Thymus (tissue), 14 donors: ENCODE results near the gene POLD2. TPM values are rescaled to one million over a fixed set of nuclear protein-coding genes. Genes with fewer than 3 reads are reported as not detected.
"Not testable (repeated sequence)": the region's sequence is repeated elsewhere in the genome, so short reads cannot be mapped to it uniquely, and the experiment has no call there.

Source experiments
- DNase-seq, 9 donors: peaks; one replicate each; pipeline ENCODE4 v3.0.0-alpha.2; 2013; ENCODE audit warnings: low spot score in 9 of 9, low read depth in 6 of 9, missing footprints in 1 of 9
- H3K27ac ChIP-seq, 2 donors: one replicate each; pipeline ENCODE4 v1.5.1; 2013; ENCODE audit warnings: control low read depth in 1 of 2, low read depth in 1 of 2, low read length in 1 of 2, mild to moderate bottlenecking in 1 of 2, moderate library complexity in 1 of 2
- H3K27me3 ChIP-seq, 2 donors: one replicate each; pipeline ENCODE4 v1.5.1; 2013; ENCODE audit warnings: low read length in 1 of 2; ENCODE audit not compliant: control insufficient read depth in 2 of 2, insufficient read depth in 1 of 2
- H3K36me3 ChIP-seq, 2 donors: one replicate each; pipeline ENCODE4 v1.5.1; 2013; ENCODE audit warnings: low read length in 1 of 2, mild to moderate bottlenecking in 1 of 2, moderate library complexity in 1 of 2; ENCODE audit not compliant: control insufficient read depth in 2 of 2, insufficient read depth in 2 of 2
- H3K4me1 ChIP-seq, 2 donors: one replicate each; pipeline ENCODE4 v1.5.1; 2013; ENCODE audit warnings: low read length in 2 of 2; ENCODE audit not compliant: control insufficient read depth in 2 of 2, insufficient read depth in 2 of 2
- H3K4me3 ChIP-seq, 2 donors: one replicate each; pipeline ENCODE4 v1.5.1; 2013; ENCODE audit warnings: low read length in 2 of 2, control low read depth in 1 of 2, mild to moderate bottlenecking in 1 of 2
- H3K9me3 ChIP-seq, 2 donors: one replicate each; pipeline ENCODE4 v1.5.1; 2013; ENCODE audit warnings: low read length in 1 of 2, mild to moderate bottlenecking in 1 of 2; ENCODE audit not compliant: control insufficient read depth in 2 of 2, insufficient read depth in 1 of 2
- WGBS: extraction: QIAGEN DNeasy Blood & Tissue Kit; methylation state at CpG from one replicate; pipeline ENCODE4 v1.1.7; 2013; 5-methylcytosine and 5-hydroxymethylcytosine counted together
- long read RNA-seq, 10 donors: transcript quantifications; one replicate each; lab custom pipeline, GENCODE V29; 2026
- polyA plus RNA-seq: library from polyadenylated mRNA; stranded (reverse); fragments of 200-250 nt; gene quantifications from one replicate; pipeline ENCODE4 v1.2.3, GENCODE V29; 2013
- total RNA-seq: library from RNA; stranded (reverse); fragments of 120-200 nt; gene quantifications from one replicate; pipeline ENCODE4 v1.2.4, GENCODE V29; 2013
- donor health status: healthy.

The POLD2 gene
- total RNA-seq (79.6 TPM), polyA plus RNA-seq (44.0 TPM)
- long read RNA-seq, donor 1, partial matches to known transcripts, result 0 of 1 reads
- long read RNA-seq, donor 1, other reads (novel, unspliced or antisense), result 0 of 1 reads
- long read RNA-seq, donor 2, result 0 reads
- long read RNA-seq, donor 3, transcript POLD2-216 (2 exons, 528 nt), result minor isoform, 9 of 62 reads
- long read RNA-seq, donor 3, transcript POLD2-218 (11 exons, 1,619 nt), result major isoform, 23 of 62 reads
- long read RNA-seq, donor 3, partial matches to known transcripts, result 25 of 62 reads
- long read RNA-seq, donor 3, other reads (novel, unspliced or antisense), result 0 of 62 reads
- long read RNA-seq, donor 4, transcript POLD2-218 (11 exons, 1,619 nt), result major isoform, 12 of 27 reads
- long read RNA-seq, donor 4, partial matches to known transcripts, result 10 of 27 reads
- long read RNA-seq, donor 4, other reads (novel, unspliced or antisense), result 0 of 27 reads
- long read RNA-seq, donor 5, transcript POLD2-218 (11 exons, 1,619 nt), result major isoform, 36 of 71 reads
- long read RNA-seq, donor 5, transcript POLD2-216 (2 exons, 528 nt), result minor isoform, 8 of 71 reads
- long read RNA-seq, donor 5, partial matches to known transcripts, result 21 of 71 reads
- long read RNA-seq, donor 5, other reads (novel, unspliced or antisense), result 0 of 71 reads
- long read RNA-seq, donor 6, transcript POLD2-218 (11 exons, 1,619 nt), result major isoform, 23 of 34 reads
- long read RNA-seq, donor 6, partial matches to known transcripts, result 9 of 34 reads
- long read RNA-seq, donor 6, other reads (novel, unspliced or antisense), result 0 of 34 reads
- long read RNA-seq, donor 7, transcript POLD2-218 (11 exons, 1,619 nt), result major isoform, 17 of 41 reads
- long read RNA-seq, donor 7, partial matches to known transcripts, result 19 of 41 reads
- long read RNA-seq, donor 7, other reads (novel, unspliced or antisense), result 0 of 41 reads
- long read RNA-seq, donor 8, transcript POLD2-218 (11 exons, 1,619 nt), result major isoform, 7 of 11 reads
- long read RNA-seq, donor 8, partial matches to known transcripts, result 0 of 11 reads
- long read RNA-seq, donor 8, other reads (novel, unspliced or antisense), result 0 of 11 reads
- long read RNA-seq, donor 9, transcript POLD2-218 (11 exons, 1,619 nt), result major isoform, 12 of 32 reads
- long read RNA-seq, donor 9, partial matches to known transcripts, result 16 of 32 reads
- long read RNA-seq, donor 9, other reads (novel, unspliced or antisense), result 0 of 32 reads
- long read RNA-seq, donor 10, transcript POLD2-218 (11 exons, 1,619 nt), result major isoform, 17 of 49 reads
- long read RNA-seq, donor 10, partial matches to known transcripts, result 27 of 49 reads
- long read RNA-seq, donor 10, other reads (novel, unspliced or antisense), result 0 of 49 reads

DNA sequence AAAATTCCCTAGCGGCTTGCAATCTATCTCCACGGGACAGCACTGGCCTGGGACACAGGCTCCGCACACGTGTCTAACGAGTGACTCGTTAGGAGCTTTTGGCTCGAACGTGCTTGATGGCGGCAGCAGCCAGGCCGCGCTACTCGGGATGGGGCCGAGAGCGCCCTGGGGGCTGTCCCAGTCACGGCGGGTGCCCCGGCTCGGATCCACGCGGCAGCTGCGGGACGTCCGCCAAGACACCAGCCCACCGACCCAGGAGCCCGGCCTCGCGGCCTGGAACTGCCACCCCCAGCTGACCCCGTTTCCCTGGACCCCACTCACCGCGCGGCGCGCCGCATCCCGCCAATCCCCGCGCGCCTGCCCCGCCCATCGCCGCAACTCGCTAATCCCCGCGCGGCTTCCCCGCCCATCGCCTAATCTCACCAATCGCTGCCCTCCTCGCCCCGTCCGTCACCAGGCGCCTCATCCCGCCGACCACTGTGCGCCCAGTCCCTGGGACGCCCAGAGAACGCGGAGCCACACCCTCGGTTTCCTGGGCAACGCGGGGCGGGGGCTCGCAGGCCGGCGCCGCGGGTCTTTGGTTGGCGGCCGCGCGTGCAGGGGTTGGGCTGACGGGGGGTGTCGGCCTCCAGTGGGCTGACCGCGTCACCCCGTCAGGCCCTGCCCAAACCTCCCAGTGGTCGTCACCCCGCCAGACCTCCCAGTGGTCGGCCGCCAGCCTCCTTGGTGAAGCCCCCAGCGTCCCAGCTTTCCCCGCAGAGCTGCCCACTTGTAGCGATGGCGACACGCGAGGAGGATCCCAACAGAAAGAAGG lies at the start of gene POLD2:
Gene POLD2 (minus strand): TSS at position 359 of the 814 bp plus-strand sequence. CDS start 1,495 bp downstream, outside the sequence.
- no peaks in the 10 kb centered on the region for H3K27me3 ChIP-seq
- WGBS, result under 1% methylated on average over 86 of the region's 86 CpGs
- peaks cover 8 to 26% of the 10 kb centered on the region in 2 donors for H3K4me1 ChIP-seq
- H3K36me3 ChIP-seq, result peaks cover 5 to 28% of the 10 kb centered on the region in 2 donors
- H3K9me3 ChIP-seq, result peaks cover 0 to 18% of the 10 kb centered on the region in 2 donors
- peak within 1 kb of the TSS; percentile 71 to 79 for H3K27ac ChIP-seq
- peak within 1 kb of the TSS; percentile 75 to 85 for H3K4me3 ChIP-seq
- peak; percentile 82 to 97 (median 94) for DNase-seq

DNA sequence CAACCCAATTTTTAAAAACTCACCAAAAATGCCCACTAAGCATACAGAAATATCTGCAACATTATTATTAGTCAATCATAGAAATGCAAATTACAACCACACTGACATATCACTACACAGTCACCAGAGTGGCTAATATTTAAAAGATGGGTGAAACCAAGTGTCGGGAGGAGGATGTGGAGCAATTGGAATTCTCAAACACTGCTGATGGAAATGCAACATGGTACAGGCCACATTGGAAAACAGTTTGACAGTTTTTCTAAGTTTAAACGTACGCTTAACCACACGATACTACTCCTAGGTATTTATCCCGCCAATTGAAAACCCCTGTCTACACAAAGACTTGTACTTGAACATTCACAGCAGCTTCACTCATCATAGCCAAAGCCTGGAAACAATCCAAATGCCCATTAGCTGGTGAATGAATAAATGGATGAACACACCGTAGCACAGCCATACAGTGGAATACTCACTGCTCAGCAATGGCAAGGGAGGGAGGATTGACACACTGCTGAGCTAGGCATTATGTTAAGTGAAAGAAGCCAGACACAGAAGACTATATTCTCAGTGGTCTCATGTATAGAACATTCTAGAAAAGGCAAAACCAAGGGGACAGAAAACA lies 49.6 kb upstream of the POLD2 start:
- no peak overlapping the region for H3K27ac ChIP-seq
- no peaks in the 10 kb centered on the region for H3K36me3 ChIP-seq
- no peak for DNase-seq
- no peak overlapping the region for H3K4me3 ChIP-seq
- H3K9me3 ChIP-seq, result no peaks in the 10 kb centered on the region
- 95% methylated on average over 6 of the region's 6 CpGs for WGBS
- peaks cover 0 to 13% of the 10 kb centered on the region in 2 donors for H3K27me3 ChIP-seq
- no peaks in the 10 kb centered on the region for H3K4me1 ChIP-seq

DNA sequence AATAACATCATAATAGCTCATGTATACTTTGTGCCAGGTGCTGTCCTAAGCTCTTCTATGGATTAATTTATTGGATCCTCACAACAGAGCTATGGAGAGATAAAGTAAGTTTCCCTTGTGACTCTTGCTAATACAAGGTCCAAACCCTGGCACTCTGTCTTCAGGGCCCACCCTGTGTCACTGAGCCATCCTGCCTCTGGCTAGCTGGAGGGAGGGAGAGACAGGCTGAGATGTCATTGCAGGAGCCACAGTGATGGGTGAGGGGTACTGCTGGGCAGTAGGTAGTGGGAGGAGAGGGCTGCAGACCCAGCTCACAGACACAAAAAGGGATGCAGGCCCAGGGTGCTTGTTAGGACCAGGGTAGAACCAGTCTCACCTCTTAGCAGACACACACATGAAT lies 49.0 kb upstream of the POLD2 start:
- no peak overlapping the region for H3K4me3 ChIP-seq
- no peaks in the 10 kb centered on the region for H3K36me3 ChIP-seq
- DNase-seq, result no peak
- no peaks in the 10 kb centered on the region for H3K4me1 ChIP-seq
- H3K27me3 ChIP-seq, result peaks cover 0 to 13% of the 10 kb centered on the region in 2 donors
- no peaks in the 10 kb centered on the region for H3K9me3 ChIP-seq
- H3K27ac ChIP-seq, result no peak overlapping the region

GRCh38 chr7:44171901-44172300 lies 48.6 kb upstream of the POLD2 start:
- DNase-seq, H3K4me1 ChIP-seq, H3K4me3 ChIP-seq, H3K9me3 ChIP-seq, H3K27ac ChIP-seq, H3K36me3 ChIP-seq: not testable (repeated sequence)
- WGBS, result 97% methylated on average over 9 of the region's 9 CpGs
- H3K27me3 ChIP-seq, result peaks cover 0 to 13% of the 10 kb centered on the region in 2 donors

DNA sequence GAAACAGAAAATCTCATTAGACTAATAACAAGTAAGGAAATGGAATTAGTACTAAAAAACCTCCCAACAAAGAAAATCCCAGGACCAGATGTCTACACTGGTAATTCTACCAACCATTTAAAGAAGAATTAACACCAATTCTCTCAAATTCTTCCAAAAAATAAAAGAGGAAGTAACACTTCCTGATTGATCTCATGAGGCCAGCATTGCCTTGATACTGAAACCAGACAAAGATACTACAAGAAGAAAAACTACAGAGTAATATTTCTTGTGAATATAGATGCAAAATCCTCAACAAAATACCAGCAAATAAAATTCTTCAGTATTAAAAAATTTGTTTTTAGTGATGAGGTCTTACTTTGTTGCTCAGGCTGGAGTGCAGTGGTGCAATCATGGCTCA lies 44.6 kb upstream of the POLD2 start:
- no peaks in the 10 kb centered on the region for H3K4me1 ChIP-seq
- peaks cover 0 to 2% of the 10 kb centered on the region in 2 donors for H3K27me3 ChIP-seq
- DNase-seq, result no peak
- H3K36me3 ChIP-seq, result no peaks in the 10 kb centered on the region
- H3K27ac ChIP-seq, result no peak overlapping the region
- no peaks in the 10 kb centered on the region for H3K9me3 ChIP-seq
- no peak overlapping the region for H3K4me3 ChIP-seq

DNA sequence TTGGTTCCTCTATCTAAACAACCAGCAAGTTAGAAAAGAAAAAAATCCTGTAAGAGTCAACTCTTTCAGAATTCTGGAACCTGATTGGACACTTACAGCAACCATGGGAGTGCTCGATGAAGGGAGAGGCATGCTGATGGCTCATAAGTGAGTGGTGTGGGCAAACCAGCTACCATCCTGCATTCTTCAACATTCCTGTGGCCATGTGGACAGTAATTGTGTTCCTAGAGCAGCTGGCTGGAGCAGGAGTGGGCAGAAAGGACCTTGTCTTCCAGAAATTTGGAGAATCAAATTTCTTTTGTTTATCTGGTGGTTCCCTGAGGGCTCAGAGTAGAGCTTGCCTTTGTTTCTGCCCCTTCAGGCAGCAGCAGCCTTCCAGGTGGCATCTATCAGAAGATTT lies 40.2 kb upstream of the POLD2 start:
- Histone ChIP-seq H3K4me1 (no peaks in the 10 kb centered on the region), H3K36me3 (no peaks in the 10 kb centered on the region), H3K27me3 (no peaks in the 10 kb centered on the region), H3K27ac (no peak overlapping the region), H3K4me3 (no peak overlapping the region), H3K9me3 (no peaks in the 10 kb centered on the region)
- no peak for DNase-seq
- 85% methylated on average over 1 of the region's 1 CpG for WGBS

- Histone ChIP-seq H3K9me3 (no peaks in the 10 kb centered on the region), H3K27ac (no peak overlapping the region), H3K4me1 (no peaks in the 10 kb centered on the region), H3K4me3 (no peak overlapping the region), H3K27me3 (no peaks in the 10 kb centered on the region), H3K36me3 (no peaks in the 10 kb centered on the region)
- WGBS, result 88% methylated on average over 1 of the region's 1 CpG
- DNase-seq, result no peak
Observed at GRCh38 chr7:44162785-44163395, 39.5 kb upstream of the POLD2 start.

GRCh38 chr7:44162179-44162578 lies 38.8 kb upstream of the POLD2 start:
- DNase-seq, result no peak
- Histone ChIP-seq H3K27ac (no peak overlapping the region), H3K36me3 (no peaks in the 10 kb centered on the region), H3K9me3 (no peaks in the 10 kb centered on the region), H3K4me1 (no peaks in the 10 kb centered on the region), H3K4me3 (no peak overlapping the region), H3K27me3 (no peaks in the 10 kb centered on the region)
- WGBS, result 98% methylated on average over 4 of the region's 4 CpGs
